D721Med (cell line): ENCODE results near the gene CD276.

Source experiments
- DNase-seq: peaks from one replicate; pipeline ENCODE4 v3.0.0; 2011; ENCODE audit warnings: low spot score; ENCODE audit not compliant: insufficient read length
- FAIRE-seq: peaks from 2 replicates; lab custom pipeline; 2011; peaks lifted over from hg19 to GRCh38; lab: Jason Lieb, UNC
- CTCF ChIP-seq: IDR thresholded peaks from 2 replicates; pipeline ENCODE4 v1.5.1; 2012; ENCODE audit warnings: mild to moderate bottlenecking, control low read depth; ENCODE audit not compliant: insufficient read depth; ENCODE audit errors: missing control alignments

Gene CD276

GRCh38 chr15:73655724-73656123 lies 28.5 kb upstream of the CD276 start:
- FAIRE-seq (no peak), DNase-seq (no peak)
- no peak for TF ChIP-seq CTCF

GRCh38 chr15:73658645-73659044 lies 25.5 kb upstream of the CD276 start:
- no peak for TF ChIP-seq CTCF
- DNase-seq (no peak), FAIRE-seq (no peak)

GRCh38 chr15:73660455-73660854 lies 23.7 kb upstream of the CD276 start:
- no peak for FAIRE-seq
- no peak for DNase-seq
- no peak for TF ChIP-seq CTCF

- DNase-seq (no peak), FAIRE-seq (no peak)
- TF ChIP-seq CTCF = no peak
Observed at GRCh38 chr15:73674587-73674986, 9.6 kb upstream of the CD276 start.

- no peak for FAIRE-seq
Observed at GRCh38 chr15:73677146-73677607, 7.0 kb upstream of the CD276 start.

GRCh38 chr15:73677733-73678132 lies 6.5 kb upstream of the CD276 start:
- no peak for TF ChIP-seq CTCF
- no peak for DNase-seq
- FAIRE-seq = no peak

More at GRCh38 chr15:73677146-73677607, 7.0 kb upstream of the CD276 start:
- TF ChIP-seq CTCF = peak; percentile 80
- DNase-seq = no peak

GRCh38 chr15:73678498-73678897 lies 5.7 kb upstream of the CD276 start:
- DNase-seq (no peak), FAIRE-seq (no peak)
- TF ChIP-seq CTCF = no peak
